22Rv1 (cell line): Measurements from ENCODE around the gene SLC1A3.

ENCODE experiments used
- H3K27ac ChIP-seq: fragments of 450-650 bp; 2 replicates; pipeline ENCODE4 v1.5.1; 2017
- CTCF ChIP-seq: fragments of 450-650 bp; IDR thresholded peaks from 2 replicates; pipeline ENCODE4 v1.5.1; 2017; ENCODE audit warnings: mild to moderate bottlenecking
- ZFX ChIP-seq: fragments of 450-650 bp; IDR thresholded peaks from 2 replicates; pipeline ENCODE4 v1.6.1; 2017; ENCODE audit warnings: antibody characterized with exemption, borderline replicate concordance

Gene SLC1A3

DNA sequence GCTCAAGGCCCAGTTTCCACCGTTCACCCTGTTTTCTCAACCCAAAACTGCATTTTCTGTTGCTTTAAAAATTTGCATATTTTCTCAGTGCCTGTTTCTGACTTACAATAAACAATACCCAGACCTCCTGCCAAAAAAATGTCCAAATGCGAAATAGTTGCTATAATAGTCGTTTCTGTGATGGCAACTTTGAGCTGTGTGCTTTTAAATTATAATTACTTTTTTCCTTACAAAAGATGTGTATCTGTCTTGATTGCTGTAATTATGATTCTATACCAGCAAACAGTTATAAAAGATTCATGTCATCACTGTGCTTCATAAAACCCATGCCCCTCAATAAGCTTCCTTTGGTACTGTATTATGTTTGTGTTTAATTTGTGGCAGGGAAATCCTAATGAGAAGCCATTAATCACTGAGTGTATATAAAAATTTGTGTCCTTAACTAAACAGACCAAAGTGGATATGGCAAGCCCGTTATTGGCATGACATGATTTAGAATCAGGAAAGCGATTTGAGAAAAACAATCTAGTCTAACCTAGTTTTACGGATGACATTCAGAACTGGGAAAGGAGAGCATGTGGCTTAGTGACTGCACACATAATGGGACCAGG lies 5.4 kb upstream of the SLC1A3 start:
- no peak overlapping the region for H3K27ac ChIP-seq
- TF ChIP-seq CTCF (no peak), ZFX (no peak)

- TF ChIP-seq ZFX (no peak), CTCF (no peak)
- no peak overlapping the region for H3K27ac ChIP-seq
Measured at GRCh38 chr5:36602704-36603321, 3.6 kb upstream of the SLC1A3 start.

DNA sequence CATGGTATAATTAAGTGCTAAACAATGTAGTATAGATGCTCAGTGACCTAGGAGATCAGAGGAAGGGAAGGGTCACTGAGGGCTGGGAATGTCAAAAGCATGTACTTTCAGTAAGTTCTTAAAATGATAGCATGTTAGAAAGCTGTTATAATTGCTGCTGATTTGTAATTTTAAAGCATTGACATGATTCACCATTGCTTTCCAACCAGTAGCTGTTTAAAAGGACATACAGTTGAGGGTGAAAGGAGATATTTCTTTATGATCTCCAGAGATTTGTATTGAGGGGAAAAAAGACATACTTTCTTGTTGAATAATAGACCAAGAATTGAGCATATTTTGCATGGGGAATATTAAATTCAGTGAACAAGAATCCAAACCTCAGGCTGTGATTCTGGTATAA lies 1.2 kb upstream of the SLC1A3 start:
- TF ChIP-seq ZFX (no peak), CTCF (no peak)

DNA sequence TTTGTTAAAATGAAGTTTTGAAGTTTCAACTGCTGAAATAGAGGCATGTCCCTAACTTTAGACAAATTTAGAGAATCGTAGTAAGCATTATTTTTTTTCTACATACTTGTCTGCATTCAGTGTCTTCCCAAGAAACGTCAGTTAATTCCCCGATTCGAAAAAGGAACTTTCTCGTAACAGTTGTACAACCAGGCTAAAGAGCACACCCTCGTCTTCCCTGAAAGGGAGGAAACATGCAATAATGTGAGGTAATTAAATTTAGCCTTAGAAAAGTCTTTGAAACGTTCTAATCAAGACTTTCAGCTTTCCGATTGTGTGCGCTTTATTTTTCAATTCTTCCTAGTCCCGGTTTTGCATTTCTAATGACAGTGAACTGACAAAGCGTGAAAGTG lies 374 bp upstream of the SLC1A3 start:
- peak overlapping the region; percentile 59; the same call in 1 of the 2 replicates for H3K27ac ChIP-seq
- TF ChIP-seq ZFX (no peak), CTCF (no peak)

More for the DNA sequence above, 1.2 kb upstream of the SLC1A3 start:
- no peak overlapping the region for H3K27ac ChIP-seq

DNA sequence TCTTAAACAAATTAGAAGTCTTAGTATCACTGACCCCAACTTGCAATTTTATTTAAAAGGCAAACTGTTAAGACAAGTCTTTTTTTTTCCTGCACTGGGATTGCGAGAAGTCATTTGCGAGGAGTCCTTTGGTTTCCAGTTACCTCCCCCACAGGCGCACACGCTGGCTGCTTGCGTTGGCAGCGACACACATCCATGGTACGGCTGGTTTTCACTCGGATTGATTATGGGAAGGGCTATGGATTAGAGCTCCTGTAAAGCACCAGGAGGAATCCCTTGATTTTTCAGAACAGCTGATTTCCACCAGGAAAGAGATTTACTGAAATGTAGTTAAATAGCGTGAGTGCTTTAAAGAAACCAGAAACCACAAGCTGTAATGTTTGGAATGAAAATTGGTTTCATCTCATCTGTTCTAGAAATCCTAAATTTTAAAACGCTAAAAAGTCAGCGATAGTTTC lies 737 bp downstream of the SLC1A3 start:
- no peak for TF ChIP-seq CTCF
- TF ChIP-seq ZFX: no peak
- peak overlapping the region; percentile 59 for H3K27ac ChIP-seq

DNA sequence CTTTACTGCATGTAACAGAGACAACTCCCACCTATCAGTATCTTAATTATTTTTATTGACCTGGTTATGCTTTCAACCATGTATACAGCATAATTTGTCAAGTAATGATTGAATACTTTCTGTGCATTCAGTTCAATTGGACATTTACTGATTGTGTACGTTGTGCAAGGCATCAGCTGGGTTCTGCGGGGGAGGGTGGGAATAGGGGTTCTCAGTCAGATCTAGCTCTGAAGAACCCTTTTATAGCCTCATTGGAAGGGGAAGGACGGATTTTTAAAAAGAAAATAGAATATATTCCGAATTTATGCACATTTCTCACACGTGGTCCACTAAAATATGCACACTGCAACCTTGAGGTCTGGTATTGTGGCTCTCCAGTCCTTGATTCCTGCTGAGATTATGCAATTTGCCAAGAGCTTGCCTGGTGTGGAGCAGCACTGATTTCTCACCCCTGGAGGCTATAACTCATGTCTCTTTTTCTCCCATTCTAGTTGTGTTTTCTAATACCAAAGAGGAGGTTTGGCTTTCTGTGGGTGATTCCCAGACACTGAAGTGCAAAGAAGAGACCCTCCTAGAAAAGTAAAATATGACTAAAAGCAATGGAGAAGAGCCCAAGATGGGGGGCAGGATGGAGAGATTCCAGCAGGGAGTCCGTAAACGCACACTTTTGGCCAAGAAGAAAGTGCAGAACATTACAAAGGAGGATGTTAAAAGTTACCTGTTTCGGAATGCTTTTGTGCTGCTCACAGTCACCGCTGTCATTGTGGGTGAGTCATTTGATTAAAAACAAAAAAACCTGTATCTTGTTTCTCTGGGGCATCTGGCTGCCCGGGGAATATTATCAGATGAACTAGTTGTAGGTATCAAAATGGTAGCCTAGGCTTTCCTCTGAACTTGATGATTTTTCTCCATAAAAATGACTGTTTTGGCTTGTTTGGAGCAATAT lies 1.7 kb downstream of the SLC1A3 start:
- TF ChIP-seq CTCF: no peak
- no peak for TF ChIP-seq ZFX
- H3K27ac ChIP-seq: no peak overlapping the region
